Measurements from ENCODE around the gene FOXF1. TPM values are rescaled to one million over a fixed set of nuclear protein-coding genes. Genes with fewer than 3 reads are reported as not detected.

The FOXF1 gene
- total RNA-seq, 4 donors from 2014 or later, result 0.29 to 4.9 (median 2.0) TPM

- H3K9me3 ChIP-seq, result no peaks in the 10 kb centered on the region
- intact Hi-C loops (cut with DNase I; ENCODE audit: low total_unique reads), result no loop called here
- no peaks in the 10 kb centered on the region for H3K36me3 ChIP-seq
- H3K4me3 ChIP-seq, result no peak overlapping the region
- H3K27me3 ChIP-seq, result peaks cover 14 to 79% of the 10 kb centered on the region in 2 donors
- no peak for TF ChIP-seq POLR2A (IDR thresholded peaks at IDR 0.05)
- TF ChIP-seq, protein P1, sequence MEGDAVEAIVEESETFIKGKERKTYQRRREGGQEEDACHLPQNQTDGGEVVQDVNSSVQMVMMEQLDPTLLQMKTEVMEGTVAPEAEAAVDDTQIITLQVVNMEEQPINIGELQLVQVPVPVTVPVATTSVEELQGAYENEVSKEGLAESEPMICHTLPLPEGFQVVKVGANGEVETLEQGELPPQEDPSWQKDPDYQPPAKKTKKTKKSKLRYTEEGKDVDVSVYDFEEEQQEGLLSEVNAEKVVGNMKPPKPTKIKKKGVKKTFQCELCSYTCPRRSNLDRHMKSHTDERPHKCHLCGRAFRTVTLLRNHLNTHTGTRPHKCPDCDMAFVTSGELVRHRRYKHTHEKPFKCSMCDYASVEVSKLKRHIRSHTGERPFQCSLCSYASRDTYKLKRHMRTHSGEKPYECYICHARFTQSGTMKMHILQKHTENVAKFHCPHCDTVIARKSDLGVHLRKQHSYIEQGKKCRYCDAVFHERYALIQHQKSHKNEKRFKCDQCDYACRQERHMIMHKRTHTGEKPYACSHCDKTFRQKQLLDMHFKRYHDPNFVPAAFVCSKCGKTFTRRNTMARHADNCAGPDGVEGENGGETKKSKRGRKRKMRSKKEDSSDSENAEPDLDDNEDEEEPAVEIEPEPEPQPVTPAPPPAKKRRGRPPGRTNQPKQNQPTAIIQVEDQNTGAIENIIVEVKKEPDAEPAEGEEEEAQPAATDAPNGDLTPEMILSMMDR (IDR thresholded peaks at IDR 0.05), result no peak
- no peak for DNase-seq
- H3K4me1 ChIP-seq, result peaks cover 0 to 4% of the 10 kb centered on the region in 2 donors
- H3K27ac ChIP-seq, result no peak overlapping the region
These were observed 12.1 kb upstream of the FOXF1 start for GRCh38 chr16:86498155-86498670.

DNA sequence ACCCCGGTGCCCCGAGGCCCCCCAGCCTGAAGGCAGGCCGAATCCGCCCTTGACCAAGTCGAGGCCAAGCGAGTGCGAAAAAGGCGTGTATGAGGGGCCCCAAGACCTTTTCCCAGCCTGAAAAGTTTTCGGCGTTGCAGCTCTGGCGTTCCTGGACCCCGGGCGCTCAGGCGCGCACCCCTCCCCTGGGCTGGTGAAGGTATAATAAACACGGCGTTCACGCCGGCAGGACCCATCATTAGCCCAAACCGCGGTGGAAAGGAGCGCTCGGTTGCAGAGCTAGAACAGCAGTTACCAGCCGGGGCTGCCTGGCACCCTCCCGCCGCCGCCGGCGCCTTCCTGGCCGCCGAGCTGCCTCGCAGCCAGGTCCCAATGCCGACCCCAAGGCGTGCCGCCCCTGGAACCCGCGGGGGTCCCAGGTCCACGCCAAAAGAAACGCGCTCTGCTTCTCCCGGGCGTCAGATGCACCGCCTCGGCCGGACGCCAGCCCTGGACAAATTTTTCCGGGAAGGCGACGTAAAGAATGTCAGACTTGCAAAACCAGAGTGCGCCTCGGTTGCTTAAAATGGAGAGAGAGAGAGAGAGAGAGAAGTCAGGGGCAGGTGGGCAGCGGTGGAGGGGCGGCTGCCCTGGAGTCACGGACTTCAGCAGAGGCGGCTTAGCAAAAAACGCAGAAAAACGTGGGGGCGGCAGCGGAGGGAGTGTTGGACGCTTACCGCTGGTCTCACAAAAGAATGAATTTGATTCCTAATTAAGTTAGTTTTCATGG is 11.5 kb upstream of the FOXF1 start:
- Histone ChIP-seq H3K36me3 (no peaks in the 10 kb centered on the region), H3K9me3 (no peaks in the 10 kb centered on the region), H3K4me3 (no peak overlapping the region), H3K27me3 (peaks cover 15 to 84% of the 10 kb centered on the region in 2 donors), H3K27ac (no peak overlapping the region), H3K4me1 (peaks cover 0 to 4% of the 10 kb centered on the region in 2 donors)
- intact Hi-C loops (cut with DNase I; ENCODE audit: low total_unique reads), result no loop called here
- TF ChIP-seq POLR2A (IDR thresholded peaks at IDR 0.05), result no peak
- TF ChIP-seq, protein P1 (IDR thresholded peaks at IDR 0.05), result no peak
- no peak for DNase-seq

DNA sequence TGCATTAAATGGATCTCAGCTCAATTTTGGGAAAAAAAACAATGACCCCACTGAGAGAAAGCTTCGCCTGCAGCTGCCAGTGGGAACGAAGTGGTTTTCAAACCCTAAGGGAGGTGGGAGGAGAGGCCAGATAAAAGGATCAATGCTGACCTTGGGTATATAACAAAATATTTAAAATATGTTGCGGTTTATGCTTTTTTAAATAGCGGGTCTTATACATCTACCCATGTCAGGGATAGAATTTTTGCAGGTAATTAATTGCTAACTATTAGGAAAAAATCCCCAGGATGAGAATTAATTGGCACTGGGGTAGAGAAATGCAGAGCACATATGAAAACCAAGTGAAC is 10.9 kb upstream of the FOXF1 start:
- no peak overlapping the region for H3K27ac ChIP-seq
- H3K4me3 ChIP-seq, result no peak overlapping the region
- peaks cover 16 to 84% of the 10 kb centered on the region in 2 donors for H3K27me3 ChIP-seq
- intact Hi-C loops (cut with DNase I; ENCODE audit: low total_unique reads), result no loop called here
- H3K9me3 ChIP-seq, result no peaks in the 10 kb centered on the region
- H3K36me3 ChIP-seq, result no peaks in the 10 kb centered on the region
- H3K4me1 ChIP-seq, result peaks cover 0 to 4% of the 10 kb centered on the region in 2 donors
- TF ChIP-seq, protein P1 (IDR thresholded peaks at IDR 0.05), result no peak
- no peak for TF ChIP-seq POLR2A (IDR thresholded peaks at IDR 0.05)
- DNase-seq, result no peak

- no peak for TF ChIP-seq POLR2A (IDR thresholded peaks at IDR 0.05)
- TF ChIP-seq, protein P1 (IDR thresholded peaks at IDR 0.05), result no peak
- intact Hi-C loops (cut with DNase I; ENCODE audit: low total_unique reads), result no loop called here
- DNase-seq, result no peak
- Histone ChIP-seq H3K27me3 (peaks cover 19 to 81% of the 10 kb centered on the region in 2 donors), H3K36me3 (no peaks in the 10 kb centered on the region), H3K9me3 (no peaks in the 10 kb centered on the region), H3K4me1 (peaks cover 0 to 4% of the 10 kb centered on the region in 2 donors), H3K4me3 (no peak overlapping the region), H3K27ac (no peak overlapping the region)
These were observed 10.2 kb upstream of the FOXF1 start for GRCh38 chr16:86499889-86500707.

Data from uterus (tissue), 4 donors.